ENCODE data around the gene PLEKHG4B.

Gene PLEKHG4B

GRCh38 chr5:187617-188451, 95.9 kb downstream of the PLEKHG4B start:
- no peak for DNase-seq (ENCODE audit: low spot score)

GRCh38 chr5:188488-189481, 96.8 kb downstream of the PLEKHG4B start:
- DNase-seq (ENCODE audit: low spot score): peak; percentile 88

- no peak for DNase-seq (ENCODE audit: low spot score)
Observed at GRCh38 chr5:189486-189885, 97.5 kb downstream of the PLEKHG4B start.

GRCh38 chr5:189976-190365, 98.0 kb downstream of the PLEKHG4B start:
- no peak for DNase-seq (ENCODE audit: low spot score)

- DNase-seq (ENCODE audit: low spot score): no peak
Observed at GRCh38 chr5:190366-191035, 98.5 kb downstream of the PLEKHG4B start.

- DNase-seq (ENCODE audit: low spot score): peak; percentile 67
Observed at GRCh38 chr5:191036-191948, 99.3 kb downstream of the PLEKHG4B start, which contains the start of gene LRRC14B. LRRC14B (plus strand) TSS chr5:191495; CDS start chr5:191539, 44 bp downstream.

- DNase-seq (ENCODE audit: low spot score): no peak
Observed at GRCh38 chr5:191949-192690, 100.2 kb downstream of the PLEKHG4B start.

- no peak for DNase-seq (ENCODE audit: low spot score)
Observed at GRCh38 chr5:192691-192969, 100.7 kb downstream of the PLEKHG4B start.

GRCh38 chr5:192970-193831, 101.2 kb downstream of the PLEKHG4B start:
- no peak for DNase-seq (ENCODE audit: low spot score)

- no peak for DNase-seq (ENCODE audit: low spot score)
Observed at GRCh38 chr5:194102-194501, 102.1 kb downstream of the PLEKHG4B start.

GRCh38 chr5:194603-195209, 102.7 kb downstream of the PLEKHG4B start:
- no peak for DNase-seq (ENCODE audit: low spot score)

- DNase-seq (ENCODE audit: low spot score): no peak
Observed at GRCh38 chr5:195401-196160, 103.6 kb downstream of the PLEKHG4B start.

- no peak for DNase-seq (ENCODE audit: low spot score)
Observed at GRCh38 chr5:196350-196749, 104.4 kb downstream of the PLEKHG4B start.

- peak; percentile 28 for DNase-seq (ENCODE audit: low spot score)
Observed at GRCh38 chr5:197031-197430, 105.1 kb downstream of the PLEKHG4B start.

- no peak for DNase-seq (ENCODE audit: low spot score)
Observed at GRCh38 chr5:197892-198489, 106.0 kb downstream of the PLEKHG4B start.

- no peak for DNase-seq (ENCODE audit: low spot score)
Observed at GRCh38 chr5:198516-199196, 106.7 kb downstream of the PLEKHG4B start.

- no peak for DNase-seq (ENCODE audit: low spot score)
Observed at GRCh38 chr5:199197-199949, 107.4 kb downstream of the PLEKHG4B start.

Data from Ammon's horn (tissue), 1 donor.